GM06990 (cell line): ENCODE data around the gene RRAGD.

ENCODE experiments used
- DNase-seq: peaks from one replicate; pipeline ENCODE4 v3.0.0-alpha.2; 2011; ENCODE audit not compliant: insufficient read length; ENCODE audit errors: extremely low read depth
- H3K27me3 ChIP-seq: replicated peaks from 2 replicates; pipeline ENCODE4 v1.6.0; 2011; ENCODE audit warnings: low read length; ENCODE audit not compliant: control insufficient read depth, insufficient read depth
- H3K36me3 ChIP-seq: 2 replicates; pipeline ENCODE4 v1.5.1; 2011; ENCODE audit warnings: low read length; ENCODE audit not compliant: control insufficient read depth, insufficient read depth
- H3K4me3 ChIP-seq: replicated peaks from 2 replicates; pipeline ENCODE4 v1.5.1; 2011; ENCODE audit warnings: low read depth, mild to moderate bottlenecking, control low read depth, low read length
- CTCF ChIP-seq: IDR thresholded peaks from 2 replicates; pipeline ENCODE4 v1.5.1; 2011; ENCODE audit warnings: low read length, control low read depth, mild to moderate bottlenecking, inconsistent platforms; ENCODE audit not compliant: insufficient read depth, poor library complexity, severe bottlenecking

Gene RRAGD

GRCh38 chr6:89321131-89321970 is 90.7 kb downstream of the RRAGD start:
- DNase-seq, result no peak
- Histone ChIP-seq H3K36me3 (no peaks in the 10 kb centered on the region; the same call in none of the 2 replicates), H3K4me3 (no peak overlapping the region), H3K27me3 (no peaks in the 10 kb centered on the region)
- no peak for TF ChIP-seq CTCF

GRCh38 chr6:89320012-89320559 is 92.0 kb downstream of the RRAGD start:
- Histone ChIP-seq H3K4me3 (no peak overlapping the region), H3K36me3 (no peaks in the 10 kb centered on the region; the same call in 1 of the 2 replicates), H3K27me3 (no peaks in the 10 kb centered on the region)
- DNase-seq, result no peak
- no peak for TF ChIP-seq CTCF

- Histone ChIP-seq H3K4me3 (no peak overlapping the region), H3K27me3 (no peaks in the 10 kb centered on the region), H3K36me3 (no peaks in the 10 kb centered on the region; the same call in 1 of the 2 replicates)
- no peak for TF ChIP-seq CTCF
- no peak for DNase-seq
Measured at GRCh38 chr6:89317067-89317466, 95.0 kb downstream of the RRAGD start.

- TF ChIP-seq CTCF, result no peak
- H3K36me3 ChIP-seq, result no peaks in the 10 kb centered on the region; the same call in 1 of the 2 replicates
- H3K4me3 ChIP-seq, result no peak within 1 kb of the TSS
- DNase-seq, result no peak
- H3K27me3 ChIP-seq, result no peaks in the 10 kb centered on the region
Measured at GRCh38 chr6:89315249-89315885, 96.7 kb downstream of the RRAGD start, which contains the start of gene GABRR2. Gene GABRR2, minus strand, starts transcription at chr6:89315299. Its CDS starts 134 bp downstream, at chr6:89315165.

- H3K36me3 ChIP-seq, result no peaks in the 10 kb centered on the region; the same call in 1 of the 2 replicates
- no peaks in the 10 kb centered on the region for H3K27me3 ChIP-seq
- H3K4me3 ChIP-seq, result no peak overlapping the region
- TF ChIP-seq CTCF, result no peak
- DNase-seq, result no peak
Measured at GRCh38 chr6:89314692-89315091, 97.4 kb downstream of the RRAGD start.
